Hematopoietic multipotent progenitor cell treated with erythropoietin and hydrocortisone succinate and interleukin-3 and kit ligand, for 6 days (in vitro differentiated cells): Measurements from ENCODE around the gene ENTPD2.
"Not testable (repeated sequence)": the region's sequence is repeated elsewhere in the genome, so short reads cannot be mapped to it uniquely, and the experiment has no call there.

ENCODE experiments used
- DNase-seq: peaks from one replicate; pipeline ENCODE4 v3.0.0-alpha.2; 2015

ENTPD2 gene

DNA sequence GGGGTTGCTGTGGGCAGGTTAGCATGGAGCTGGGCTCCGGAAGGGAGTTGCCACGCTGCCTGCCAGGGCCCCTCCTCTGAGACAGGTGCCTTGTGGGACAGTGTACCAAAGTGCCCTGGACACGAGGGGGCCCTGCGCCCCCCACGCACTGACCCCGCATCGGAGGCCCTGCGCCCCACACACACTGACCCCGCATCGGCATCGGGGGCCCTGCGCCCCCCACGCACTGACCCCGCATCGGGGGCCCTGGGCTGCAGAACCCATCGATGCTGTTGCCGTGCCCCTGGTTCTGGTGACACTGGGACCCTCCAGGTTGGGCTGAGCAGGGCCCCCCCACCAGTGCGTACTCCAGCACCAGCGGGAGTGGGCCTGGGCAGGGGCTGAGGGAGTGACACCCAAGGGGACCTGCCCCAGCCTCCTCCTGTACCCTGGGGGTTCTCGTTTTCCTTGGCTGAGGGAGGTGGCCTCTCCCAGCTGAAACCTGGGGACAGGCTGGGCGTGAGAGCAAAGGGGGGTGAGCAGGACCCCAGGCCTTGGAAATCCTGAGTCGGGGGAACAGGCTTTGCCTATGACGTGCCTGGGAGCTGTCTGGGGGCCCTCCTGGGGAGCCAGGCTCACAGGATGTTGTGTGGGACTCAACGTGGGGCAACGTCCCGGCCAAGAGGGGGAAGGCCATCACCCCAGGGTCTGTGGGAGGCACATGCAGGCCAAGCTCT lies 9.6 kb upstream of the ENTPD2 start:
- no peak for DNase-seq

DNA sequence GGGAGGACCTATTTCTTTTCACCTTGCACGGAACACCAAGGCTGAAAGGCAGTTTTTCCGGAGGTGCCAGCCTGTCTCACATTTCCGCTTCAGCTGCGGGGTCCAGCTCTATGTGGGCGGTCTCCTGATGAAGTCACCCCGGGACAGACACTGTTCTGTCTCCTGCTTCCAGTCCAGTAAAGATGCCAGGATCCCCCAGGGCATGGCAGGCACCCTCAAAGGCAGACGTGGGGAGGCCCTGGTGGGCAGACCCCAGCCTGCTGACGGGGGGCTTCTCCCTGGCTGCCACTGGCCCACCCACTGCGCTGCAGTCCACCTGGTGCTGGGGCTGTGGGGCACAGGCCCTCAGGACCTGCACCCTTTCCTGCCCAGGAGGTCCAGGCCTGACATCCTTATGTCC lies 8.9 kb upstream of the ENTPD2 start:
- not testable (repeated sequence) for DNase-seq

- DNase-seq = no peak
Observed at GRCh38 chr9:137062384-137062783, 8.5 kb upstream of the ENTPD2 start.

DNA sequence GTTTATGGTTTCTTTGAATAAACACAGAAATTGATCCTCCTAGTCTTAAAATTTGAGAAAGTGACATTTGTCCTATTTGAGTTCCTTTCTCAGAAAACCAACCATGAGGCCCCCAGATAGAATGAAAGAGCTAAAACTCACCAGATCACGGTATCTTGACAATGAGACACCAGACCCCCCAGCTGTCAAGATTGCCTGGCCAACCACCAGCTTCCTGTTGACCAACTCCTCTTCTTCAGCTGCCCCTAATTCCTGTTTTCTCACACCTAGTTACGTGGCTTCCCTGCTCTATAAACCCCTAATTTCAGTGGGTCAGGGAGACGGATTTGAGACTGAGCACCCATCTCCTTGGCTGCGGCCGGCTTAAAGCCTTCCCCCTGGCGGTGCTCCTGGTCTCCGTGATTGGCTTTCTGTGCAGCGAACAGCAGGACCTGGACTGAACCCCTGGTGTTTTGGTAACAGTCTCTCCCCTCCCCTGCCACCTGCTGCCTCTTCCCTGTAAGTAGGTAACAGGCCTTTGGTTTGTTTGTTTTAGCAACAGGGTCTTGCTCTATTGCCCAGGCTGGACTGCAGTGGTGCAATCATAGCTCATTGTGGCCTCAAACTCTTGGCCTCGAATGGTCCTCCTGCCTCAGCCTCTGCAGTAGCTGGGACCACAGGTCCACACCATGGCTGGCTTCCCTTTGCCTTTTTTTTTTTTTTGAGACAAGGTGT lies 4.8 kb upstream of the ENTPD2 start:
- DNase-seq = no peak

DNA sequence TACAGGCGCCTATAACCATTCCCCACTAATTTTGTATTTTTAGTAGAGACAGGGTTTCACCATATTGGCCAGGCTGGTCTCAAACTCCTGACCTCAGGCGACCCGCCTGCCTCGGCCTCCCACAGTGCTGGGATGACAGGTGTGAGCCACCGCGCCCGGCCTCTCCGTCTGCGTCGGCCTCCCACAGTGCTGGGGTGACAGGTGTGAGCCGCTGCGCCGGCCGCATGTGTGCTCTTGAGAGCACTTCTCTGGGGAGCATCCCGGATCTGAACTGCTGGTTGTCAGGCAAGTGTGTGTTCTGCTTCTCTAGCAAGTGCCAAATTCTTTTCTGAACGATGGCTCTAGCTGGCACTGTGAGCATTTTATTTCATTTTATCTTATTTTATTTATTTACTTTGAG lies 3.7 kb upstream of the ENTPD2 start:
- no peak for DNase-seq

DNA sequence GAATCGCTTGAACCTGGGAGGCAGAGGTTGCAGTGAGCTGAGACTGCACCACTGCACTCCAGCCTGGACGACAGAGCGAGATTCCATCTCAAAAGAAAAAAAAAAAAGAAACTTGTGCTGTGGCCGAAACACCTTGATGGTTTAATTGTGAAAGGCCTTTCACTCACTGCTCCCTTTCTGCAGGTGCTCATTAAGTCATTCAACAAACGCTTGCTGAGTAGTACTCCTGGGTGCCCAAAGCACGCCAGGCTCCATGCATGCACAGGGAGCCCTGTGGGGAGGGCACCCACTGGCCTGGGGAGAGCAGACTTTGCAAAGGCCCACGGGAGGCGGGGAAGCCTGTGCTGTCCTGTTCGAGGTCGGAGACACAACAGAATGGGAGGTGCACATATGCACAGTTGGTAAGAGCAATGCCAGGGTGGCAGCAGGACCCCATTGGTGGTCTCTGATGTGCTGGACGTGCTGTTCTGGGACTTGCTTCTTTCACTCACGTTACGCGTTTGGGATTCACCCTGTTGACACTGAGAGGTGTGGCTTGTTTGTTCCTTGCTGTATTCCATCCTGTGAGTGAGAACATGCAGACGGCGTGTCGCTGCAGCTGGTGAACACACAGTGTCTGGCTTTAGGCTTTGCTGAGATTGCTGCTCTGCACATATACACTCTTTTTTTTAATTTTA lies 3.0 kb upstream of the ENTPD2 start:
- DNase-seq = no peak

- DNase-seq = no peak
Observed at GRCh38 chr9:137055385-137056364, 1.8 kb upstream of the ENTPD2 start.

GRCh38 chr9:137054932-137055384 lies 1.1 kb upstream of the ENTPD2 start:
- no peak for DNase-seq

GRCh38 chr9:137052998-137053943 lies 590 bp downstream of the ENTPD2 start:
- DNase-seq = no peak

- DNase-seq = no peak
Observed at GRCh38 chr9:137052293-137052692, 1.6 kb downstream of the ENTPD2 start.

- DNase-seq = no peak
Observed at GRCh38 chr9:137051145-137051724, 2.6 kb downstream of the ENTPD2 start.

DNA sequence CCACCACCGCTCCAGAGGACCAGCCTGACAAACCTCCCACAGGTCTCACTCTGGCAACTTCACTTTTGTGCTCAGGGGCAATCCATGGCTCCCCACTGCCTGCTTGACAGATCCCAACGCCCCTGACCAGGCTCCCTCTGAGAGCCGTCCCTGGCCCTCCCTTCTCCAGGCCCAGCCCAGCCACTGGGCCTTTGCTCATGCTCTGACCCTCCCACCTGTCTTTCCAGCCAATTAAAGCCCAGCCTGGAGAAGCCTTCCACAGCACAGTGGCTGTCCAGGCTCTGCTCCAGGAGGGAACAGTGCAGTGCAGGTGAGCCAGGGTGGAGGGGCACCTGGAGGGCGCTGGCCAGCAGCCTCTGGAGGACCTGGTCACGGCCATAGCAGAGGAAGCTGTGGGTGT lies 3.3 kb downstream of the ENTPD2 start:
- no peak for DNase-seq

GRCh38 chr9:137049544-137050449 lies 4.1 kb downstream of the ENTPD2 start:
- DNase-seq = peak; percentile 91

DNA sequence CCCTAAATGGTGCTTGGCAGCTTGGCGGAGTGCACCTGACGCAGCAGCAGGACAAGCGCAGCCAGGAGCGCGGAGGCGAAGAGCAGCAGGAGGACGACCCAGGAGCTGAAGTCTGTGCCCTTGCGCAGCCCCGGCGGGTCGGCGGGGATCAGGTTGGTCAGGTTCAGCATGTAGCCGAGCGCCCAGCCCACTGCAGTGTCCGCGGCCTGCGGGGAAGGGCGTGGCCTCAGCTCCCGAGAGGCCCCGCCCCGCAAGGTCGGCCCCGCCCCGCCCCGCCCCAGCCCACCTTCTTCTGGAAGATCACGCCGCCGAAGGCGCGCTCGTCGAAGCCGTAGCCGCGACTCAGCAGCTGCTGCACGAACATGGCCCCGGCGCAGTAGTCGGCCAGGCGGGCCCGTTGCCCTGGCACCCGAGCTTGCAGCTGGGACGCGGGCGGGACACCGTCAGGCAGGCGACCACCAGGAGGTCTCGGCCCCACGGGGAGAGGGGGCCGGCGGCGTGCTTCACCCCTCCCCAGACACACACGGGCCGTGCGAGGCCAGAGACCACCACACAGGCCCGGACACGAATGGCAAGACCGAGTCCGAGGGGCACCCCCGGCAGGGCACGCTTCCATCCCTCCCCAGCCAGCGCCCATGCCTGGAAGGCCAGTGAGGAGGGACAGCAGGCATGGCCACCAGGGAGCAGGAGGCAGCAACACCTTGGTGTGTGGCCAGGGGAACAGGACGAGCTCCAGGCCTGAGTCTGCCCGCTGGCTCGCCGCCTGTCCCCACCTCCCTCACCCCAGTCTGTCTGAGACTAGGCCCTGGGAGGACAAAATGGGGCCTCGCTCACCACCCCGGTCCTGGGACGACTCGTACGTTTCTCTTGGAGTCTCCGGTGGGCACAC lies 5.0 kb downstream of the ENTPD2 start:
- DNase-seq = peak; percentile 34

GRCh38 chr9:137046088-137046787 lies 7.6 kb downstream of the ENTPD2 start, which contains the start of gene NPDC1:
Gene NPDC1 (minus strand): TSS chr9:137046177. CDS start chr9:137045989, 188 bp downstream.
- DNase-seq = peak; percentile 93

DNA sequence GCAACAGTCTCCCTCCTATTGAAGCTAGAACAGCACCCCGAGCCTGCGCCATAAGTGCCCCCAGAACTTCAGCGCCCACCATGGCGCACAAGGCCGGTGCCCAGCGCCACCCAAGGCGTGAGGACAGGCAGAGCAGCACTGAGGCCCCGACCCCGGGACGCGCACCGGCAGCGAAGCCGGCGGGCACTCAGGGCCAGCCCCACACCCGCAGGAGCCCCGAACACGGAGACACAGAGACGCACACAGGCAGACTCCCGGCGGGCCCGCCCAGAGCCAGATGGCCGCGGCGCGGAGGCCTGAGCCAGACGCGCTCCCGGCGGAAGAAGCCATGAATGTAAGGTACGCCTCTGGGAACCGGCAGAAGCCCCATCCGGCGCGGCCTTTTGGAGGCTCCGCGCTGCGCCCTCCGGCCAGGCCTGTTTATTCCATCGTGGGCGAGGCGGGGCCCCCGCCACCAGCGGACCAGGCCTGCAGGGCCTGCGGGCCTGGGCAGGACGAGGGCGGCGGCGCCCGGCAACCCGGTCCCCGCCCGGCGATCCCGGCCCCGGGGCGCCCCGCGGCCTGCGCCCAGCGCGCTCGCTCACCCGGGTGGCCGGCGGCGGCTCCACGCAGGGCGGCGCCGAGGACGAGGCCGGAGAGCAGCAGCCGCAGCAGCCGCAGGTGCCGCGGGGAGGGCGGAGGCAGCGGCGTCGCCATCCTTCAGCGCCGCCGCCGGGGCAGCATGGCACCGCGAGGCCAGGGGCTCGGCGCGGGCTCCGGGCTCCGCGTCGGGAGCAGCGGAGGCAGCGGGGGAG lies 8.4 kb downstream of the ENTPD2 start:
- no peak for DNase-seq

GRCh38 chr9:137044502-137045177 lies 9.2 kb downstream of the ENTPD2 start:
- DNase-seq = no peak
